Body of pancreas (tissue), 4 donors: ENCODE results near the gene RBM10. TPM values are rescaled to one million over a fixed set of nuclear protein-coding genes. Genes with fewer than 3 reads are reported as not detected.

Experiments used
- ATAC-seq: fragments of 150-250 bp; one replicate; pipeline ENCODE4 v1.9.1; 2016
- DNase-seq, 4 donors: peaks; one replicate each; pipeline ENCODE4 v3.0.0-alpha.2; 2019
- H3K27ac ChIP-seq, 4 donors: fragments of 200-600 bp; sonication (generic); 1 replicate in 3 of 4; 2 replicates in 1 of 4; pipeline versions ENCODE4 v1.5.1 to v1.6.1; 2016 to 2019; ENCODE audit warnings: mild to moderate bottlenecking in 1 of 4, mixed read lengths in 1 of 4, moderate library complexity in 1 of 4
- H3K27me3 ChIP-seq, 2 donors: fragments of 200-600 bp; sonication (generic); one replicate each; pipeline ENCODE4 v1.6.0; 2016; ENCODE audit warnings: mild to moderate bottlenecking in 1 of 2
- H3K36me3 ChIP-seq, 2 donors: fragments of 200-600 bp; sonication (generic); replicated peaks in 1 of 2; 2 replicates each; pipeline ENCODE4 v1.5.1; 2016; ENCODE audit warnings: low read depth in 2 of 2; ENCODE audit not compliant: insufficient read depth in 1 of 2
- H3K4me1 ChIP-seq: fragments of 200-600 bp; sonication (generic); one replicate; pipeline ENCODE4 v1.6.0; 2016
- H3K4me3 ChIP-seq, 2 donors: fragments of 200-600 bp; sonication (generic); 1 replicate in 1 of 2; 2 replicates in 1 of 2; pipeline ENCODE4 v1.5.1; 2016 to 2019
- H3K9me3 ChIP-seq, 3 donors: fragments of 200-600 bp; sonication (generic); 1 replicate in 2 of 3; 2 replicates in 1 of 3; pipeline ENCODE4 v1.5.1; 2016
- POLR2A ChIP-seq, 3 donors: fragments of 450-650 bp; IDR thresholded peaks; one replicate each; pipeline ENCODE4 v1.6.1; 2016; ENCODE audit warnings: antibody characterized with exemption in 3 of 3, mild to moderate bottlenecking in 2 of 3
- WGBS, 2 donors: methylation state at CpG; one replicate each; pipeline ENCODE4 v1.1.5; 2017; 5-methylcytosine and 5-hydroxymethylcytosine counted together
- intact Hi-C: fragments of 100-400 bp; cut with DNase I; formaldehyde crosslinking; loops from one replicate; pipeline ENCODE4 v1.15.1; 2023
- small RNA-seq: library from RNA; depleted of rRNA; stranded (forward); fragments of <200 nt; gene quantifications from one replicate; pipeline ENCODE3, GENCODE V24; 2016
- total RNA-seq, 2 donors: library from RNA; depleted of rRNA; stranded (reverse); fragments of >200 nt; gene quantifications; one replicate each; pipeline ENCODE4 v1.1.0, GENCODE V29; 2016
- TF ChIP-seq, protein P1 (sequence below), 7 experiments: fragments of 450-650 bp in 4 of 7; fragments of 200-600 bp in 3 of 7; sonication (generic) in 3 of 7; IDR thresholded peaks; one replicate each; pipeline ENCODE4 v1.5.1; 2016 to 2019; ENCODE audit warnings: antibody characterized with exemption in 7 of 7

Gene RBM10
- total RNA-seq, 2 donors from 2014 or later = 16.1 to 29.0 TPM

DNA sequence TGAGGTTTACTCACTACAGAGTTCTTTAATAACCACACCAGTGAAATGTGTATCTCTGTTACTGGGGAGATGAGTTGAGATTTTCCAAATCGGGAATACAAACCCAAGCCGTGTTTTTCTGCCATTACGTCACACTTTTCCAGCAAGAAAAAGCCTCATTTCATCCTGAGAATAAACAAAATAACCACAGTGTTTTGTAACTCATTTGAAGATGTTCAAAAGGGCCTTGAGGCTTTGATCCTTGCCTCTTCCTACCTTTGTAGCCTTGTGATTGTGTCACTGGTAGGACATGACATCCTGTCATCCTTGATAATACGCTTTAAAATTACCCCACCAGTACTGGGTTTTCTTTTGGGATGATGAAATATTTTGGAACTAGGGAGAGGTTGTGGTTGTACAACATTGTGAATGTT is 90.7 kb downstream of the RBM10 start:
- ATAC-seq = no peak
- no peak for DNase-seq
- no peaks in the 10 kb centered on the region for H3K36me3 ChIP-seq
- WGBS, 2 donors = 78 to 86% methylated on average over 4 of the region's 4 CpGs
- no peak for TF ChIP-seq POLR2A (IDR thresholded peaks at IDR 0.05)
- TF ChIP-seq, protein P1, sequence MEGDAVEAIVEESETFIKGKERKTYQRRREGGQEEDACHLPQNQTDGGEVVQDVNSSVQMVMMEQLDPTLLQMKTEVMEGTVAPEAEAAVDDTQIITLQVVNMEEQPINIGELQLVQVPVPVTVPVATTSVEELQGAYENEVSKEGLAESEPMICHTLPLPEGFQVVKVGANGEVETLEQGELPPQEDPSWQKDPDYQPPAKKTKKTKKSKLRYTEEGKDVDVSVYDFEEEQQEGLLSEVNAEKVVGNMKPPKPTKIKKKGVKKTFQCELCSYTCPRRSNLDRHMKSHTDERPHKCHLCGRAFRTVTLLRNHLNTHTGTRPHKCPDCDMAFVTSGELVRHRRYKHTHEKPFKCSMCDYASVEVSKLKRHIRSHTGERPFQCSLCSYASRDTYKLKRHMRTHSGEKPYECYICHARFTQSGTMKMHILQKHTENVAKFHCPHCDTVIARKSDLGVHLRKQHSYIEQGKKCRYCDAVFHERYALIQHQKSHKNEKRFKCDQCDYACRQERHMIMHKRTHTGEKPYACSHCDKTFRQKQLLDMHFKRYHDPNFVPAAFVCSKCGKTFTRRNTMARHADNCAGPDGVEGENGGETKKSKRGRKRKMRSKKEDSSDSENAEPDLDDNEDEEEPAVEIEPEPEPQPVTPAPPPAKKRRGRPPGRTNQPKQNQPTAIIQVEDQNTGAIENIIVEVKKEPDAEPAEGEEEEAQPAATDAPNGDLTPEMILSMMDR (IDR thresholded peaks at IDR 0.05) = no peak
- H3K27me3 ChIP-seq = no peaks in the 10 kb centered on the region
- intact Hi-C loops = no loop called here
- peak overlapping the region in 2 of 4 donors; percentile 3 to 14 for H3K27ac ChIP-seq
- H3K9me3 ChIP-seq = no peaks in the 10 kb centered on the region
- peaks cover 8% of the 10 kb centered on the region for H3K4me1 ChIP-seq
- no peak overlapping the region for H3K4me3 ChIP-seq

Small RNAs within 50 kb of the gene (small RNA-seq; reads per million reads assigned to genes)
- gene RNU12-2P = not detected

Other genes starting within 250 kb of the RBM10 start
- 1 to 10 TPM; 2.3 to 9.3 TPM for gene JADE3, start 232.8 kb upstream of the RBM10 start, total RNA-seq
- gene RGN, start 66.8 kb upstream of the RBM10 start, total RNA-seq = 10 to 100 TPM; 20.8 to 21.5 TPM
- gene NDUFB11, start 519 bp upstream of the RBM10 start, total RNA-seq = 10 to 100 TPM; 66.7 to 80.1 TPM
- 10 to 100 TPM; 70.8 to 82.4 TPM for gene UBA1, start 48.6 kb downstream of the RBM10 start, total RNA-seq
- gene CDK16, start 73.5 kb downstream of the RBM10 start, total RNA-seq = 10 to 100 TPM; 53.2 to 83.4 TPM
- 10 to 100 TPM; 23.1 to 33.3 TPM for gene USP11, start 87.8 kb downstream of the RBM10 start, total RNA-seq
- under 1 TPM in 1 of 2 donors, not detected in 1; 0.26 TPM for gene ZNF157, start 225.4 kb downstream of the RBM10 start, total RNA-seq